PFSK-1 (cell line): ENCODE measurements around the gene CDH24.

Source experiments
- FOXP2 ChIP-seq: optimal IDR thresholded peaks from 2 replicates; pipeline ENCODE3; 2011; ENCODE audit warnings: borderline replicate concordance, control low read depth, inconsistent platforms; ENCODE audit not compliant: insufficient read depth; ENCODE audit errors: extremely low read length, extremely low read depth
- POLR2AphosphoS5 ChIP-seq: IDR thresholded peaks from 2 replicates; pipeline ENCODE4 v1.6.1; 2012; ENCODE audit warnings: low read depth, mild to moderate bottlenecking, control low read depth, low read length, moderate library complexity
- SIN3A ChIP-seq: IDR thresholded peaks from 2 replicates; pipeline ENCODE4 v1.6.1; 2012; ENCODE audit warnings: mild to moderate bottlenecking, low read length, moderate library complexity, borderline replicate concordance; ENCODE audit not compliant: insufficient read depth
- TAF1 ChIP-seq: IDR thresholded peaks from 2 replicates; pipeline ENCODE4 v1.6.1; 2012; ENCODE audit warnings: low read length, control low read depth, borderline replicate concordance; ENCODE audit not compliant: insufficient read depth
- TF ChIP-seq, protein P1 (sequence below), 2 experiments: IDR thresholded peaks; 2 replicates each; pipeline versions ENCODE4 v1.6.1 to v1.8.0; 2011 to 2012; ENCODE audit warnings: low read depth in 2 of 2, low read length in 2 of 2, control low read depth in 1 of 2, inconsistent platforms in 1 of 2, mild to moderate bottlenecking in 1 of 2, moderate library complexity in 1 of 2; ENCODE audit not compliant: insufficient read depth in 1 of 2

Gene CDH24

DNA sequence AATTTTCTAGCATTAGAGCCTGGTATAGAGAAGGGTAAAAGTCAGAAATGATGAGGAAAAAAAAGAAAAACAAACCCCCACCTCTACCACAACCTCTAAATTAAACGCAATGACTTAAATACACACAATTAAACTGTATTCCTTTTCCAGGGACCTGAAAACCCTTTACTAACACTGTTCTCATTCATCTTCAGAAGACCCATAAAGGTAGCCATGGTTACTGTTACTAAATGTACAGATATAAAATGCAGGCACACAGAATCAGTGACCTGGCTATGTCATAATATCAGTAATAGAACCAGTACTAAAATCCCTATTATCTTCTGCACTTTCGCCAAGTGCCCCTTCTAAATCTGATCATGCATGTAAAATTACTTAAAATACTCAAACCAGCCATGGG is 36.2 kb upstream of the CDH24 start:
- TF ChIP-seq FOXP2 (no peak), POLR2AphosphoS5 (no peak), SIN3A (no peak), TAF1 (no peak)
- TF ChIP-seq, protein P1, sequence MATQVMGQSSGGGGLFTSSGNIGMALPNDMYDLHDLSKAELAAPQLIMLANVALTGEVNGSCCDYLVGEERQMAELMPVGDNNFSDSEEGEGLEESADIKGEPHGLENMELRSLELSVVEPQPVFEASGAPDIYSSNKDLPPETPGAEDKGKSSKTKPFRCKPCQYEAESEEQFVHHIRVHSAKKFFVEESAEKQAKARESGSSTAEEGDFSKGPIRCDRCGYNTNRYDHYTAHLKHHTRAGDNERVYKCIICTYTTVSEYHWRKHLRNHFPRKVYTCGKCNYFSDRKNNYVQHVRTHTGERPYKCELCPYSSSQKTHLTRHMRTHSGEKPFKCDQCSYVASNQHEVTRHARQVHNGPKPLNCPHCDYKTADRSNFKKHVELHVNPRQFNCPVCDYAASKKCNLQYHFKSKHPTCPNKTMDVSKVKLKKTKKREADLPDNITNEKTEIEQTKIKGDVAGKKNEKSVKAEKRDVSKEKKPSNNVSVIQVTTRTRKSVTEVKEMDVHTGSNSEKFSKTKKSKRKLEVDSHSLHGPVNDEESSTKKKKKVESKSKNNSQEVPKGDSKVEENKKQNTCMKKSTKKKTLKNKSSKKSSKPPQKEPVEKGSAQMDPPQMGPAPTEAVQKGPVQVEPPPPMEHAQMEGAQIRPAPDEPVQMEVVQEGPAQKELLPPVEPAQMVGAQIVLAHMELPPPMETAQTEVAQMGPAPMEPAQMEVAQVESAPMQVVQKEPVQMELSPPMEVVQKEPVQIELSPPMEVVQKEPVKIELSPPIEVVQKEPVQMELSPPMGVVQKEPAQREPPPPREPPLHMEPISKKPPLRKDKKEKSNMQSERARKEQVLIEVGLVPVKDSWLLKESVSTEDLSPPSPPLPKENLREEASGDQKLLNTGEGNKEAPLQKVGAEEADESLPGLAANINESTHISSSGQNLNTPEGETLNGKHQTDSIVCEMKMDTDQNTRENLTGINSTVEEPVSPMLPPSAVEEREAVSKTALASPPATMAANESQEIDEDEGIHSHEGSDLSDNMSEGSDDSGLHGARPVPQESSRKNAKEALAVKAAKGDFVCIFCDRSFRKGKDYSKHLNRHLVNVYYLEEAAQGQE (IDR thresholded peaks at IDR 0.05; ENCODE audit: insufficient read depth in 1 of 2, low read depth in 2 of 2, low read length in 2 of 2) = no peak

DNA sequence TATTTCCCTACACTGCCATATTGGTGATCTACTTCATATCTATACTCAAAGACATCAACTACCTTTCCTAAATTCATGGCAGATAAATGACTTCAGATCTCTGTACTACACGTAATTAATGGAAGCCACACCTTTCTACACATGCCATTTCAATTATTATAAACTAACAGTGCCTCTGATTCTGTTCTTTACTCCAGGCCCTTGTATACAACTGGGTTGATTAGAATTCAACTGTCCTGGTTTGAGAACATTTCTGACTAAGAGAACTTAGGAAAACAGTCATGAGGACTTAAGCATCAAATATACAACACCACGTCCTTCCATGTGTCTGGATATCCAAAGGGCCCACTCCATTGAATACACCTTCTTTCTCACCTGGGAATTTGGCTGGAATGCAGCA is 35.8 kb upstream of the CDH24 start:
- TF ChIP-seq SIN3A (no peak), POLR2AphosphoS5 (no peak), FOXP2 (no peak), TAF1 (no peak)
- TF ChIP-seq, protein P1 (IDR thresholded peaks at IDR 0.05; ENCODE audit: insufficient read depth in 1 of 2, low read depth in 2 of 2, low read length in 2 of 2) = no peak

DNA sequence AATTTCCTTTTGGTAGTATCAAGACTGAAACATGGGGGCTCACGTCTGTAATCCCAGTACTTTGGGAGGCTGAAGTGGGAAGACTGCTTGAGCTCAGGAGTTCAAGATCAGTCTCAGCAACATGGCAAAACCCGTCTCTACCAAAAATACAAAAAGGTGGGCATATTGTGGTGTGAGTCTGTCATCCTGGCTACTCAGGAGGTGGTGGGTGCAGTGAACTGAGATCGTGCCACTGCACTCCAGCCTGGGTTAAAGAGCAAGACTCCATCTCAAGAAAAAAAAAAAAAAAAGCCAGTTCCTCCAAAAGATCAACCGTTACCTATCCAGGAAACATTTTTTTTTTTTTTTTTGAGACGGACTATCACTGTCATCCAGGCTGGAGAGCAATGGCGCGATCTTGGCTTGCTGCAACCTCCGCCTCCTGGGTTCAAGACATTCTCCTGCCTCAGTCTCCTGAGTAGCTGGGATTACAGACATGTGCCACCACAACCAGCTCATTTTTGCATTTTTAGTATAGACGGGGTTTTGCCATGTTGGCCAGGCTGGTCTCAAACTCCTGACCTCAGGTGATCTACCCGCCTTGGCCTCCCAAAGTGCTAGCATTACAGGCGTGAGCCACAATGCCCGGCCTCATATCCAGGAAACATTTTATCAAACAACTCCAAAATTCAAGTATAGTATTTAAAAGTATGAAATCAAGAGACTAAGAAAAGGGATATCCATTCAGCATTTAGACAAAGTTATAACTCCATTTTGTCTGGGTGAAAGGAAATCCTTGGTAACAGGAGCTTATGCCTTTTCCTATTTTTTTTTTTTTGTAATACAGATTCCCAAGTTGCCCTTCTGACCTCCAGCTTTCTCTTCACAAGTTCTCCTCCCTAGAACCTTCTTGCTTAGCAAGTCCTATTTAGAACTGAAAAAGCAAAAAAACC is 34.2 kb upstream of the CDH24 start:
- no peak for TF ChIP-seq POLR2AphosphoS5
- TF ChIP-seq, protein P1 (IDR thresholded peaks at IDR 0.05; ENCODE audit: insufficient read depth in 1 of 2, low read depth in 2 of 2, low read length in 2 of 2) = no peak
- no peak for TF ChIP-seq SIN3A
- no peak for TF ChIP-seq TAF1

DNA sequence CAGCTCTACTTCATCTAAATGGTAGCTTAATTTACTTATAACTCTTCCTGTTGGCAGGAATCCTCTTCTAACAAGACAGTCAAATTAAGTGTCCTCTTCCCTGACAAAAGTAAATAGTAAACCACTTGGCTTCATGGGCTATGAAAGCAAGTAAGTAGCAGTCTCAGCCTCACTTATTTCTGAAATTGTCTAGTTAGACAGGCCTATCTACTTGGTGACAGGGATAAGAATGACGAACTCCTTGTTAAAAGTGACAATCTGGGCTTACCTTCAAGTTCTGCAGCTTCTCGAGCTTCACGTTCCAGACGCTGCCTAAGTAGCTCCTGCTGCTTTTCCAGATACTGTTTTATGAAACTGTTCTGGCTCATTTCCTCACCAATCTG is 32.9 kb upstream of the CDH24 start:
- TF ChIP-seq SIN3A = no peak
- no peak for TF ChIP-seq TAF1
- TF ChIP-seq POLR2AphosphoS5 = no peak
- TF ChIP-seq, protein P1 (IDR thresholded peaks at IDR 0.05; ENCODE audit: insufficient read depth in 1 of 2, low read depth in 2 of 2, low read length in 2 of 2) = no peak
